Measurements from ENCODE around the gene ITGA3.

DNA sequence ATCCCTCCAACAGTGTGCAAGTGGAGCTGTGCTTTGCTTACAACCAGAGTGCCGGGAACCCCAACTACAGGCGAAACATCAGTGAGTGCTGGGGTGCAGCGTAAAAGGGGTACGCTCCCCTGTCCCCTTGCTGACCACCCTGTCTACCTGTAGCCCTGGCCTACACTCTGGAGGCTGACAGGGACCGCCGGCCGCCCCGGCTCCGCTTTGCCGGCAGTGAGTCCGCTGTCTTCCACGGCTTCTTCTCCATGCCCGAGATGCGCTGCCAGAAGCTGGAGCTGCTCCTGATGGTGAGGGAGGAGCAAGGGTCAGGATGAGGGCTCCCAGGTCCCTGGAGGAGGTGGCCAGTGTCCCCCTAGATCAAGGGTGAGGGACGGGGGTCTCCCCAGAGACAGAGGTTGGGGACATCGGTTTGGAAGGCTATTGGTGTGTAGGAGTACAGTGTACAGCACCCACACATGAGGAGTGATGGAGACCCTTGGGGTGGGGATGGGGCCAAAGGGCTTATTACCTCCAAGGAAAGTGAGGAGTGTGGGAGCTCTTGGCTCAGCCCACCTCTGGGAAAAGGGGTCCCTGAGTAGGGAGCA lies 19.6 kb downstream of the ITGA3 start:
- TF ChIP-seq, protein P1, sequence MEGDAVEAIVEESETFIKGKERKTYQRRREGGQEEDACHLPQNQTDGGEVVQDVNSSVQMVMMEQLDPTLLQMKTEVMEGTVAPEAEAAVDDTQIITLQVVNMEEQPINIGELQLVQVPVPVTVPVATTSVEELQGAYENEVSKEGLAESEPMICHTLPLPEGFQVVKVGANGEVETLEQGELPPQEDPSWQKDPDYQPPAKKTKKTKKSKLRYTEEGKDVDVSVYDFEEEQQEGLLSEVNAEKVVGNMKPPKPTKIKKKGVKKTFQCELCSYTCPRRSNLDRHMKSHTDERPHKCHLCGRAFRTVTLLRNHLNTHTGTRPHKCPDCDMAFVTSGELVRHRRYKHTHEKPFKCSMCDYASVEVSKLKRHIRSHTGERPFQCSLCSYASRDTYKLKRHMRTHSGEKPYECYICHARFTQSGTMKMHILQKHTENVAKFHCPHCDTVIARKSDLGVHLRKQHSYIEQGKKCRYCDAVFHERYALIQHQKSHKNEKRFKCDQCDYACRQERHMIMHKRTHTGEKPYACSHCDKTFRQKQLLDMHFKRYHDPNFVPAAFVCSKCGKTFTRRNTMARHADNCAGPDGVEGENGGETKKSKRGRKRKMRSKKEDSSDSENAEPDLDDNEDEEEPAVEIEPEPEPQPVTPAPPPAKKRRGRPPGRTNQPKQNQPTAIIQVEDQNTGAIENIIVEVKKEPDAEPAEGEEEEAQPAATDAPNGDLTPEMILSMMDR (conservative IDR thresholded peaks at IDR 0.05; ENCODE audit: low read length) = no peak
- TF ChIP-seq EZH2phosphoT487 (IDR thresholded peaks at IDR 0.05; ENCODE audit: borderline replicate concordance) = no peak
